ENCODE measurements around the gene SPATA20. TPM values are rescaled to one million over a fixed set of nuclear protein-coding genes. Genes with fewer than 3 reads are reported as not detected.

SPATA20 gene
- total and polyA plus RNA-seq, 2 of the 8 experiments (the other 6 are each of a cell fraction or from before 2014, with no cell fraction given) = 16.2 to 17.5 TPM

GRCh38 chr17:50517011-50517410, 30.0 kb upstream of the SPATA20 start:
- H3K4ac ChIP-seq (replicated peaks; ENCODE audit: insufficient read length, low read depth, low read length) = no peak overlapping the region
- H3K4me1 ChIP-seq (replicated peaks in 1 of 4; ENCODE audit: control insufficient read depth in 3 of 4, insufficient read depth in 4 of 4, low read length in 3 of 4) = peaks cover 0 to 2% (median 0%) of the 10 kb centered on the region in 4 experiments; a peak in 2 of 7 replicates
- no peak overlapping the region for H4K91ac ChIP-seq (replicated peaks; ENCODE audit: insufficient read length, low read length)
- H3K27ac ChIP-seq (ENCODE audit: low read depth, low read length) = no peak overlapping the region
- H3K4me2 ChIP-seq (ENCODE audit: insufficient read depth in 1 of 2, low read depth in 2 of 2, low read length in 2 of 2) = no peak overlapping the region
- ChIA-PET CTCF (ENCODE audit: partially characterized antibody) (interaction anchor here (0.9 to 2.8 kb wide), 7 partner anchors 11 to 34 kb away, joined by 3 to 11 read pairs (median 4); partner anchors contain the start of gene EPN3), POLR2A (ENCODE audit: partially characterized antibody) (interaction anchor here (0.7 kb wide), 1 partner anchor 15 kb away, joined by 3 read pairs; the partner anchor contains the start of gene EPN3)
- no peaks in the 10 kb centered on the region for H3K79me1 ChIP-seq (ENCODE audit: low read depth, low read length)
- H3K36me3 ChIP-seq (ENCODE audit: control insufficient read depth in 2 of 4, insufficient read depth in 4 of 4, low read length in 3 of 4) = no peaks in the 10 kb centered on the region
- H3K23me2 ChIP-seq (ENCODE audit: low read depth, low read length) = no peaks in the 10 kb centered on the region
- no peaks in the 10 kb centered on the region for H3K79me2 ChIP-seq (ENCODE audit: control insufficient read depth in 1 of 2, insufficient read depth in 2 of 2, low read length in 2 of 2)
- H3K23ac ChIP-seq (ENCODE audit: insufficient read length) = no peak overlapping the region
- H2BK15ac ChIP-seq (ENCODE audit: low read length) = no peak overlapping the region
- H4K5ac ChIP-seq (ENCODE audit: insufficient read length, low read depth, low read length) = no peak overlapping the region
- H4K20me1 ChIP-seq (replicated peaks in 1 of 2; ENCODE audit: control insufficient read depth in 1 of 2, insufficient read depth in 2 of 2, low read length in 2 of 2) = no peaks in the 10 kb centered on the region
- WGBS, 2 experiments (ENCODE audit: extremely low coverage in 1 of 2, insufficient coverage in 1 of 2, insufficient read length in 1 of 2, insufficient replicate concordance in 2 of 2, low coverage in 1 of 2, low lambda C conversion rate in 2 of 2, missing lambda C conversion rate in 1 of 2) = 87% methylated on average over 4 of the region's 4 CpGs; no CpG with 5 or more reads in 1 of the 2 experiments
- H2BK20ac ChIP-seq (ENCODE audit: low read length) = no peak overlapping the region
- no peak overlapping the region for H4K8ac ChIP-seq (ENCODE audit: extremely low read depth, insufficient read depth, low read length)
- H2BK5ac ChIP-seq (ENCODE audit: low read depth, low read length) = no peak overlapping the region
- no peak overlapping the region for H3K14ac ChIP-seq (ENCODE audit: insufficient read length)
- no peak overlapping the region for H2BK12ac ChIP-seq (ENCODE audit: low read depth, low read length)
- H3K56ac ChIP-seq (replicated peaks; ENCODE audit: insufficient read length, low read depth, low read length) = no peak overlapping the region
- no peak overlapping the region for H3K18ac ChIP-seq (ENCODE audit: extremely low read depth, low read length)
- H3K9me3 ChIP-seq (ENCODE audit: insufficient read depth in 2 of 2, low read depth in 1 of 2, low read length in 1 of 2) = no peaks in the 10 kb centered on the region
- DNase-seq (ENCODE audit: low read depth in 1 of 2, low spot score in 2 of 2) (no peak), FAIRE-seq (no peak)
- no peak overlapping the region for H3K4me3 ChIP-seq (ENCODE audit: extremely low read depth in 1 of 4, insufficient read depth in 2 of 4, low read depth in 3 of 4, low read length in 4 of 4)
- no peak overlapping the region for H3K9ac ChIP-seq (replicated peaks in 1 of 4; ENCODE audit: extremely low read depth in 1 of 4, low read depth in 3 of 4, low read length in 3 of 4)
- H2BK120ac ChIP-seq (replicated peaks; ENCODE audit: low read depth, low read length) = no peak overlapping the region
- H3K27me3 ChIP-seq (replicated peaks in 1 of 4; ENCODE audit: control insufficient read depth in 3 of 4, extremely low read depth in 1 of 4, insufficient read depth in 3 of 4, low read length in 3 of 4) = no peaks in the 10 kb centered on the region; a peak in 1 of 7 replicates
- H2AK5ac ChIP-seq (ENCODE audit: low read depth, low read length) = no peak overlapping the region
- no peak overlapping the region for H2AFZ ChIP-seq (ENCODE audit: low read length)
- TF ChIP-seq CBX8 (IDR thresholded peaks at IDR 0.05; ENCODE audit: borderline replicate concordance, low read depth, low read length) = no peak
- no peak for TF ChIP-seq E2F6 (IDR thresholded peaks at IDR 0.05)
- TF ChIP-seq CHD2 (IDR thresholded peaks at IDR 0.05; ENCODE audit: low read length) = no peak
- TF ChIP-seq NANOG (IDR thresholded peaks at IDR 0.05; ENCODE audit: insufficient read depth, low read depth, low read length, poor library complexity, severe bottlenecking) = no peak
- no peak for TF ChIP-seq BCL11A (IDR thresholded peaks at IDR 0.05; ENCODE audit: low read depth in 2 of 2, low read length in 2 of 2)
- TF ChIP-seq TAF1 (IDR thresholded peaks at IDR 0.05; ENCODE audit: low read depth, low read length) = no peak
- no peak for TF ChIP-seq FOSL1 (IDR thresholded peaks at IDR 0.05; ENCODE audit: insufficient read depth, low read depth, low read length)
- TF ChIP-seq ASH2L (IDR thresholded peaks at IDR 0.05; ENCODE audit: low read length) = no peak
- no peak for TF ChIP-seq EP300 (IDR thresholded peaks at IDR 0.05; ENCODE audit: borderline replicate concordance in 1 of 2, low read depth in 2 of 2, low read length in 2 of 2)
- no peak for TF ChIP-seq POU5F1 (IDR thresholded peaks at IDR 0.05; ENCODE audit: low read depth, low read length)
- no peak for TF ChIP-seq CTBP2 (IDR thresholded peaks at IDR 0.05; ENCODE audit: borderline replicate concordance, insufficient read depth, insufficient read length, low read length)
- no peak for TF ChIP-seq SAP30 (IDR thresholded peaks at IDR 0.05; ENCODE audit: insufficient read depth, insufficient replicate concordance, low read length)
- no peak for TF ChIP-seq TBP (IDR thresholded peaks at IDR 0.05; ENCODE audit: low read depth, low read length)
